HTR-8/SVneo (cell line): ENCODE results near the gene VIL1.
A peak's percentile ranks its signal among the peaks of the same experiment; 100 is the strongest.

Experiments used
- DNase-seq: peaks from one replicate; pipeline ENCODE4 v3.0.0; 2011; ENCODE audit warnings: low spot score, mixed read lengths; ENCODE audit not compliant: insufficient read length
- FAIRE-seq: peaks from 2 replicates; lab custom pipeline; 2011; peaks lifted over from hg19 to GRCh38; lab: Jason Lieb, UNC

VIL1 gene

GRCh38 chr2:218394298-218395089 lies 24.4 kb upstream of the VIL1 start:
- no peak for FAIRE-seq
- DNase-seq = no peak

DNA sequence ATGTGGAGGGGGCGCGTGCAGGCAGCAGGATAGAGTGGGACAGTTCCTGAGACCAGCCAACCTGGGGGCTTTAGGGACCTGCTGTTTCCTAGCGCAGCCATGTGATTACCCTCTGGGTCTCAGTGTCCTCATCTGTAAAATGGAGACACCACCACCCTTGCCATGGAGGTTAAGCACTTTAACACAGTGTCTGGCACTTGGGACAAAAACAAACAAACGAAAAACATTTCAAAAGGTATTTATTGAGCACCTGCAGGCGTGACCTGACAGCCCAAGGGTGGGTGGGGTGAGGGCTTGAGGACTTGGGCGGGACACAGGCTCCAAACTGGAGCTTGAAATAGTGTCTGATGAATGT lies 23.9 kb upstream of the VIL1 start:
- DNase-seq = no peak
- FAIRE-seq = no peak

DNA sequence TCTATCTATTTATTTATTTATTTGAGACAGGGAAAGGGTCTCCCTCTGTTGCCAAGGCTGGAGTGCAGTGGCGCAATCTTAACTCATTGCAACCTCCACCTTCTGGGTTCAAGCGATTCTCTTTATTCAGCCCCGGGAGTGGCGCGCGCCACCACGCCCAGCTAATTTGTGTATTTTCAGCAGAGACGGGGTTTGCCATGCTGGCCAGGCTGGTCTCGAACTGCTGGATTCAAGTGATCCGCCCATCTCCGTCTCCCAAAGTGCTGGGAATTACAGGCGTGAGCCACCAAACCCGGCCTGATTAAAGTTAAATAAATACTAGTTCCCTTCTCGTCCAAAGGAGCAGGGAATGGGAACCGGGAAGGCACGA lies 23.5 kb upstream of the VIL1 start:
- DNase-seq (no peak), FAIRE-seq (no peak)

DNA sequence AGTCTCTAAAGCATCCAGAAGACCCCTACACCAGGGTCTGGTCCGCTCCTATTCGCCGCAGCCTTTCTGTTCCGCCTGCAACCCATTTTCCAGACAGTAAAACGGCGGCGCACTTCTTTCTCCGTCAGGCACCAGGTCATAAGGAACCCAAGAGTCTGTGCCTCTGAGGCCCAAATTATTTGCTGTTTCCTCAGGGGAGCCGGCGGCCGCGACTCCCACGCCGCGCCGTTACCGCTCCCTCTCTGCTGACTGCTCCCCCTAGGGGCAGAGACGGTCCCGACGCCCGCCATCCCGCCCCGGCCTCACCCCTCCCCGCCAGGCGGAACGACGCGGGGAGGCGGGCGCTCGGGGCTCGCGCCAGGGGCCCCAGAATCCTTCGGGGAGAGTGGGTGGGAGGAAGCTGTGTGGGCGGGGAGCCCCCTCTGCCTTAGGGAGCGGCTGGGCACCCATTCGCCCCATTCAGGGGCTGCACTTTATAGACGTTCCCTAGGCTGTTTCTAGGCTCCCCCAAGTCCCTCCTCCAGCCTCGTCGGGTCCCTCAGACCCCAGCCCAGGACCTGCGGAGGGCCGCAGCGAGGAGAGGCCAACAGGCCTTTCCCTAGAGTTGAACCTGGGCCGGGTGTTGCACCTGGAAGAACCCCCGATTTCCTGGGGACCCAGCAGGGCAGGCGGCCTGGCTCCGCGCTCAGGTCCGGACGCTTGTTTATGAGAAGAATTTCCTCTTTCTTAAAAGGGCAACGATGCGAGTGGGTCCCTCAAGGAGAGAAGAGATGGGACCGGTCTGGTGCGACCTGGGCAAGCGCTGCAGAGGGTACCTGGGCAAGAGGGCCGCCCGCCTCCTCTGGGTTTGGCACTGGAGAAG lies 22.9 kb upstream of the VIL1 start:
- FAIRE-seq (peak; percentile 92), DNase-seq (peak; percentile 84)

- FAIRE-seq (no peak), DNase-seq (peak; percentile 41)
These were observed 22.0 kb upstream of the VIL1 start for GRCh38 chr2:218396688-218397462.

GRCh38 chr2:218397463-218397819 lies 21.5 kb upstream of the VIL1 start:
- peak; percentile 13 for FAIRE-seq
- no peak for DNase-seq

DNA sequence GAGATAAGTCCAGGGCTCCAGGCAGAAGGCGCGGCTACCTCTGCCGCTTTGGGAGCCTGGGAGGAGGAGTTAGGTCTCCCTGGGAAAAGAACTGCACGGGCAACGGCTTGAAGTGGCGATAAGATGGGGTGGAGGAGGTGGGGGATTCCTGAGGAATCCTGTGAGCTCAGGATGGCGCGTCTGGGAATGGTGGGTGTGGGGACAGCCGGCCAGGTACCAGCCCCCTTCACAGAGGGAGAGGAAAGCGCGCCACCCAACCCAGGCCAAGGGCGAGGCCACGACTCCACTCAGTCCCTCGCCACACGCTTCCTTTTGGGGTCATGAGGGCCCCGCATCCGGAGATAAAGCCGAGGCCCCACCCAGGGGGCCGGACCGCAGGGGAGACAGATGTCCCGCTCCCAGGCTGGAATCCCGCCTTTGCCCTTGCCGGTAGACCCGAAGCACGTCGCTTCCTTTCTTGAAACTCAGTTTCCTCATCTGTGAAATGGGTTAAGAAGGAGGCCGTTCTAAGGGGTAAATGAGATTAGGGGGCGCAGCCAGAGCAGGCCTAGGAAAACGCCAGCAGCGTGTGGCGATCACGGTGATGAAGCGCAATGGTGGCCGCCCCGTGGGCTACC lies 21.0 kb upstream of the VIL1 start:
- FAIRE-seq (no peak), DNase-seq (peak; percentile 26)

DNA sequence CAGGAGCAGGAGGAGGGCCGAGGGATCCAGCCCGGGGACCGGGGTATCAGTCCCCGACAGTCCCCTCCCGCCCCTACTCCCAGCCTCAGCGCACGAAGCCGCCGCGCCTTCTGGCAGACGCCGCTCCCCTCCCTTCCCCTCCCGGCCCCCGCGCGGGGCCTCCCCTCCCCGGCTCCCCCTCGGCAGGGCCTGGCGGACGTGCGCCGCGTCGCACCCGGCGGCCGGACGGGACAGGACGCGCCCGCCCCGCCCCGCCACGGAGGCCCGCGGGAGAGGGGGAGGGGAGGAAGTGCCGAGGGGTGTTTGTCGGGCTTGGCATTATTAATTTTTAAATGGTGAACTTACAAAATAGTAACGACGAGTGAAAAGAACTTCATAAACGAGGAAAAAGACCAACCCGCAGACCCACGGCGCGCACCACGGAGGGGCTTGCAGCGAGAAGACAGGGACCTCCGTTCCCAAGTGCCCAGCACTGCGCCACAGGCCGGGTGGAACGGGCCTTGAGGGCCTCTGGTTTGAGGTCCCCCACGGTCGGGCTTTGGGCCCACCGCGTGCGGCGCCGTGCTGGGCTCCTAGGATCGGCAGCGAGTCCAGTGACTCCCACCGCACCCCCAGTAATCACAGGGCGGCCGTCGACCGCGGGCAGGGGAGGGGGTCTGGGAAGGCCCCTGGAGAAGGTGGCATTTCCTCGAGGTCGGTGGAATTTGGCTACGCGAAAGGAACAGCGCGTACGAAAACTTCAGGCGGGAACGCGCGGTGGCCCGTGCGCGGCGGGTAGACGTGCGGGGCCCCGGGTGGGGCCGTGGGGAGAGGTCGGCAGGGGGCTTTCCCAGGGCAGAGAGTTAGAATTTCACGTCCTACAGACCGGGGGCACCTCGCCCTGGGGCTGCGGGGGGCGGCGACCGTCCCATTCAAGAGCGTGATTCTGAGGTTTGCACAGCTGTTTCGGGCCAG lies 20.2 kb upstream of the VIL1 start:
- no peak for FAIRE-seq
- DNase-seq = no peak

- peak; percentile 89 for DNase-seq
- peak; percentile 89 for FAIRE-seq
These were observed 19.3 kb upstream of the VIL1 start, which contains the start of gene CTDSP1 for GRCh38 chr2:218399391-218400166. TSS of gene CTDSP1 (plus strand) at chr2:218399868. CDS start at chr2:218400091, 223 bp downstream.

- no peak for DNase-seq
- no peak for FAIRE-seq
These were observed 18.6 kb upstream of the VIL1 start for GRCh38 chr2:218400167-218400929.

- DNase-seq = no peak
- FAIRE-seq = no peak
These were observed 17.7 kb upstream of the VIL1 start for GRCh38 chr2:218400930-218401881.

DNA sequence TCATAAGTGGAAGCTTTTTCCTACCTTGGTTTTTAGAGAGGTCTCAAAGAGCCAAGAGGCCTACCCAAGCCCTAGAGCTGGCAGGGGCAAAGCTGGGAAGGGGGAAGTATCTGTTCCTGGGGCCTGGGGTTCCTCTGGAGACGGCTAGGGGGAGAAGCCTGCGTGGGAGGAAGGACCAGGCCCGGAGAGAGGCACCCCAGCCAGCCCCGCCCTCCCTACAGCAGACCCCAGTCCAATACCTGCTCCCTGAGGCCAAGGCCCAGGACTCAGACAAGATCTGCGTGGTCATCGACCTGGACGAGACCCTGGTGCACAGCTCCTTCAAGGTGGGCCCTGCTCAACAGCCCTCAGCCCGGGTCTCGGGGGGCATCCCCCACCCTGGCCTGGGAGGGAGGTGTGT lies 17.0 kb upstream of the VIL1 start:
- FAIRE-seq (no peak), DNase-seq (no peak)

GRCh38 chr2:218402491-218402901 lies 16.4 kb upstream of the VIL1 start:
- FAIRE-seq (no peak), DNase-seq (no peak)

- FAIRE-seq (no peak), DNase-seq (no peak)
These were observed 16.0 kb upstream of the VIL1 start for GRCh38 chr2:218402911-218403411.

DNA sequence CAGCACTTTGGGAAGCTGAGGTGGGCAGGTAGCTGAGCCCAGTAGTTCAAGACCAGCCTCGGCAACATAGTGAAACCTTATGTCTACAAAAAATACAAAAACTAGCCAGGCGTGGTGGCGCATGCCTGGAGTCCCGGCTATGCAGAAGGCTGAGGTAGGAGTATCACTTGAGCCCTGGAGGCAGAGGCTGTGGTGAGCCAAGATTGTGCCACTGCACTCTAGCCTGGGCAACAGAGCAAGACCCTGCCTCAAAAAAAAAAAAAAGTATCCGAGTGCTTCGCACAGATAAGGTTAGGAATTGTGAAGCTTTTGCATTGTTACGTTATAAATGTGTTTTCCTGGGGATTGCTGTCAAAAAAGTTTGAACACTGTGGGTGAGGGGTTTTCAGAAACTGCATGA lies 15.1 kb upstream of the VIL1 start:
- FAIRE-seq (no peak), DNase-seq (no peak)

DNA sequence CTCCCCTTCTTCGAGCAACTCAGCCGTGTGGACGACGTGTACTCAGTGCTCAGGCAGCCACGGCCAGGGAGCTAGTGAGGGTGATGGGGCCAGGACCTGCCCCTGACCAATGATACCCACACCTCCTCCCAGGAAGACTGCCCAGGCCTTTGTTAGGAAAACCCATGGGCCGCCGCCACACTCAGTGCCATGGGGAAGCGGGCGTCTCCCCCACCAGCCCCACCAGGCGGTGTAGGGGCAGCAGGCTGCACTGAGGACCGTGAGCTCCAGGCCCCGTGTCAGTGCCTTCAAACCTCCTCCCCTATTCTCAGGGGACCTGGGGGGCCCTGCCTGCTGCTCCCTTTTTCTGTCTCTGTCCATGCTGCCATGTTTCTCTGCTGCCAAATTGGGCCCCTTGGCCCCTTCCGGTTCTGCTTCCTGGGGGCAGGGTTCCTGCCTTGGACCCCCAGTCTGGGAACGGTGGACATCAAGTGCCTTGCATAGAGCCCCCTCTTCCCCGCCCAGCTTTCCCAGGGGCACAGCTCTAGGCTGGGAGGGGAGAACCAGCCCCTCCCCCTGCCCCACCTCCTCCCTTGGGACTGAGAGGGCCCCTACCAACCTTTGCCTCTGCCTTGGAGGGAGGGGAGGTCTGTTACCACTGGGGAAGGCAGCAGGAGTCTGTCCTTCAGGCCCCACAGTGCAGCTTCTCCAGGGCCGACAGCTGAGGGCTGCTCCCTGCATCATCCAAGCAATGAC lies 14.4 kb upstream of the VIL1 start:
- FAIRE-seq (no peak), DNase-seq (no peak)
